PFSK-1 (cell line): ENCODE measurements around the gene TANC2.

ENCODE experiments used
- POLR2AphosphoS5 ChIP-seq: IDR thresholded peaks from 2 replicates; pipeline ENCODE4 v1.6.1; 2012; ENCODE audit warnings: low read depth, mild to moderate bottlenecking, control low read depth, low read length, moderate library complexity
- REST ChIP-seq, 2 experiments: IDR thresholded peaks; 2 replicates each; pipeline versions ENCODE4 v1.6.1 to v1.8.0; 2011 to 2012; ENCODE audit warnings: low read depth in 2 of 2, low read length in 2 of 2, control low read depth in 1 of 2, inconsistent platforms in 1 of 2, mild to moderate bottlenecking in 1 of 2, moderate library complexity in 1 of 2; ENCODE audit not compliant: insufficient read depth in 1 of 2
- SIN3A ChIP-seq: IDR thresholded peaks from 2 replicates; pipeline ENCODE4 v1.6.1; 2012; ENCODE audit warnings: mild to moderate bottlenecking, low read length, moderate library complexity, borderline replicate concordance; ENCODE audit not compliant: insufficient read depth
- TAF1 ChIP-seq: IDR thresholded peaks from 2 replicates; pipeline ENCODE4 v1.6.1; 2012; ENCODE audit warnings: low read length, control low read depth, borderline replicate concordance; ENCODE audit not compliant: insufficient read depth

- TF ChIP-seq POLR2AphosphoS5 (no peak), REST (IDR thresholded peaks at IDR 0.05; ENCODE audit: insufficient read depth in 1 of 2, low read depth in 2 of 2, low read length in 2 of 2) (no peak), TAF1 (no peak), SIN3A (no peak)
These were observed 28.9 kb downstream of the TANC2 start for GRCh38 chr17:62994931-62995330.
